HEK293 (cell line): Measurements from ENCODE around the gene BRIX1.

Experiments used
- ZBTB17 ChIP-seq: fragments of 450-650 bp; formaldehyde crosslinking; IDR thresholded peaks from 2 replicates; pipeline ENCODE4 v1.5.1; 2016; ENCODE audit warnings: missing biosample characterization, missing genetic modification characterization
- ZNF10 ChIP-seq: fragments of 450-650 bp; formaldehyde crosslinking; IDR thresholded peaks from 2 replicates; pipeline ENCODE4 v1.5.1; 2017; ENCODE audit warnings: missing biosample characterization, missing genetic modification characterization
- ZNF202 ChIP-seq: fragments of 450-650 bp; formaldehyde crosslinking; IDR thresholded peaks from 2 replicates; pipeline ENCODE4 v1.5.1; 2016; ENCODE audit warnings: missing biosample characterization, missing genetic modification characterization, borderline replicate concordance
- ZNF514 ChIP-seq: fragments of 450-650 bp; formaldehyde crosslinking; IDR thresholded peaks from 2 replicates; pipeline ENCODE4 v1.5.1; 2016; ENCODE audit warnings: missing biosample characterization, missing genetic modification characterization
- TF ChIP-seq, protein P1 (sequence below): fragments of 450-650 bp; formaldehyde crosslinking; IDR thresholded peaks from 2 replicates; pipeline ENCODE4 v1.5.1; 2016; ENCODE audit warnings: missing biosample characterization, missing genetic modification characterization

DNA sequence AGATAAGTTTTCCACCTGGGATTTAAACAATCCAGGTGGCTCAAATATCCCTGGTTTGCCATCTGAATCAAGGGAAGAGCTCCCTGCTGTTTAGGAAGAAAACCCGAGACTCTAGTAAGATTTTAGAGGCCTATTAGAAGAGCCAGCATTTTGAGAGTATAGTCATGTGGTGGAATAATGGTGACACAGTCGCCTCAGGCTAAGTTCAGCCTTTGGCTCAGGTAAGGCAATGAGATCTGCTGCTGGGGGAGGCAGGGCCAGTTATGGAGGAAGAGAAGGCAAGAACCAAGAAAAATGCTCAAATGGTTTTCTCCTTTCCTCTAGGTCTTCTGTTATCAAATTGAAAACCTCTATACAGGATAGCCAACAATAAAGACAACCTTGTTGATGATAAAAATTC, 16.4 kb upstream of the BRIX1 start:
- TF ChIP-seq, protein P1, sequence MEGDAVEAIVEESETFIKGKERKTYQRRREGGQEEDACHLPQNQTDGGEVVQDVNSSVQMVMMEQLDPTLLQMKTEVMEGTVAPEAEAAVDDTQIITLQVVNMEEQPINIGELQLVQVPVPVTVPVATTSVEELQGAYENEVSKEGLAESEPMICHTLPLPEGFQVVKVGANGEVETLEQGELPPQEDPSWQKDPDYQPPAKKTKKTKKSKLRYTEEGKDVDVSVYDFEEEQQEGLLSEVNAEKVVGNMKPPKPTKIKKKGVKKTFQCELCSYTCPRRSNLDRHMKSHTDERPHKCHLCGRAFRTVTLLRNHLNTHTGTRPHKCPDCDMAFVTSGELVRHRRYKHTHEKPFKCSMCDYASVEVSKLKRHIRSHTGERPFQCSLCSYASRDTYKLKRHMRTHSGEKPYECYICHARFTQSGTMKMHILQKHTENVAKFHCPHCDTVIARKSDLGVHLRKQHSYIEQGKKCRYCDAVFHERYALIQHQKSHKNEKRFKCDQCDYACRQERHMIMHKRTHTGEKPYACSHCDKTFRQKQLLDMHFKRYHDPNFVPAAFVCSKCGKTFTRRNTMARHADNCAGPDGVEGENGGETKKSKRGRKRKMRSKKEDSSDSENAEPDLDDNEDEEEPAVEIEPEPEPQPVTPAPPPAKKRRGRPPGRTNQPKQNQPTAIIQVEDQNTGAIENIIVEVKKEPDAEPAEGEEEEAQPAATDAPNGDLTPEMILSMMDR (tag by site-specific recombination): no peak
- TF ChIP-seq ZBTB17 (tag by site-specific recombination): no peak
- no peak for TF ChIP-seq ZNF514
- no peak for TF ChIP-seq ZNF202 (tag by site-specific recombination)
- no peak for TF ChIP-seq ZNF10
